ENCODE measurements around the gene CA5A. TPM values are rescaled to one million over a fixed set of nuclear protein-coding genes. Genes with fewer than 3 reads are reported as not detected.

The CA5A gene
- total and polyA plus RNA-seq, 2 of the 13 experiments (the other 11 are each of a cell fraction or from before 2014, with no cell fraction given): 66.8 to 106 TPM

- no peak for TF ChIP-seq SNAI1 (CRISPR knock-in tag; IDR thresholded peaks at IDR 0.05; ENCODE audit: borderline replicate concordance)
- TF ChIP-seq, protein P1, sequence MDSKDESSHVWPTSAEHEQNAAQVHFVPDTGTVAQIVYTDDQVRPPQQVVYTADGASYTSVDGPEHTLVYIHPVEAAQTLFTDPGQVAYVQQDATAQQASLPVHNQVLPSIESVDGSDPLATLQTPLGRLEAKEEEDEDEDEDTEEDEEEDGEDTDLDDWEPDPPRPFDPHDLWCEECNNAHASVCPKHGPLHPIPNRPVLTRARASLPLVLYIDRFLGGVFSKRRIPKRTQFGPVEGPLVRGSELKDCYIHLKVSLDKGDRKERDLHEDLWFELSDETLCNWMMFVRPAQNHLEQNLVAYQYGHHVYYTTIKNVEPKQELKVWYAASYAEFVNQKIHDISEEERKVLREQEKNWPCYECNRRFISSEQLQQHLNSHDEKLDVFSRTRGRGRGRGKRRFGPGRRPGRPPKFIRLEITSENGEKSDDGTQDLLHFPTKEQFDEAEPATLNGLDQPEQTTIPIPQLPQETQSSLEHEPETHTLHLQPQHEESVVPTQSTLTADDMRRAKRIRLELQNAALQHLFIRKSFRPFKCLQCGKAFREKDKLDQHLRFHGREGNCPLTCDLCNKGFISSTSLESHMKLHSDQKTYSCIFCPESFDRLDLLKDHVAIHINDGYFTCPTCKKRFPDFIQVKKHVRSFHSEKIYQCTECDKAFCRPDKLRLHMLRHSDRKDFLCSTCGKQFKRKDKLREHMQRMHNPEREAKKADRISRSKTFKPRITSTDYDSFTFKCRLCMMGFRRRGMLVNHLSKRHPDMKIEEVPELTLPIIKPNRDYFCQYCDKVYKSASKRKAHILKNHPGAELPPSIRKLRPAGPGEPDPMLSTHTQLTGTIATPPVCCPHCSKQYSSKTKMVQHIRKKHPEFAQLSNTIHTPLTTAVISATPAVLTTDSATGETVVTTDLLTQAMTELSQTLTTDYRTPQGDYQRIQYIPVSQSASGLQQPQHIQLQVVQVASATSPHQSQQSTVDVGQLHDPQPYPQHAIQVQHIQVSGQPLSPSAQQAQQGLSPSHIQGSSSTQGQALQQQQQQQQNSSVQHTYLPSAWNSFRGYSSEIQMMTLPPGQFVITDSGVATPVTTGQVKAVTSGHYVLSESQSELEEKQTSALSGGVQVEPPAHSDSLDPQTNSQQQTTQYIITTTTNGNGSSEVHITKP (CRISPR knock-in tag; IDR thresholded peaks at IDR 0.05; ENCODE audit: low read depth): peak; percentile 44; the same call in 1 of the 2 replicates
- peak; percentile 31; the same call in 1 of the 2 replicates for TF ChIP-seq EED (CRISPR knock-in tag; IDR thresholded peaks at IDR 0.05)
- TF ChIP-seq JARID2 (CRISPR knock-in tag; IDR thresholded peaks at IDR 0.05; ENCODE audit: insufficient replicate concordance): no peak
- TF ChIP-seq SRSF9 (IDR thresholded peaks at IDR 0.05; ENCODE audit: borderline replicate concordance, insufficient read depth, low read depth, low read length, poor library complexity, severe bottlenecking): no peak
- TF ChIP-seq ARNT2 (CRISPR knock-in tag; IDR thresholded peaks at IDR 0.05; ENCODE audit: low read depth): peak; percentile 50; the same call in 1 of the 2 replicates
- TF ChIP-seq, protein P2, sequence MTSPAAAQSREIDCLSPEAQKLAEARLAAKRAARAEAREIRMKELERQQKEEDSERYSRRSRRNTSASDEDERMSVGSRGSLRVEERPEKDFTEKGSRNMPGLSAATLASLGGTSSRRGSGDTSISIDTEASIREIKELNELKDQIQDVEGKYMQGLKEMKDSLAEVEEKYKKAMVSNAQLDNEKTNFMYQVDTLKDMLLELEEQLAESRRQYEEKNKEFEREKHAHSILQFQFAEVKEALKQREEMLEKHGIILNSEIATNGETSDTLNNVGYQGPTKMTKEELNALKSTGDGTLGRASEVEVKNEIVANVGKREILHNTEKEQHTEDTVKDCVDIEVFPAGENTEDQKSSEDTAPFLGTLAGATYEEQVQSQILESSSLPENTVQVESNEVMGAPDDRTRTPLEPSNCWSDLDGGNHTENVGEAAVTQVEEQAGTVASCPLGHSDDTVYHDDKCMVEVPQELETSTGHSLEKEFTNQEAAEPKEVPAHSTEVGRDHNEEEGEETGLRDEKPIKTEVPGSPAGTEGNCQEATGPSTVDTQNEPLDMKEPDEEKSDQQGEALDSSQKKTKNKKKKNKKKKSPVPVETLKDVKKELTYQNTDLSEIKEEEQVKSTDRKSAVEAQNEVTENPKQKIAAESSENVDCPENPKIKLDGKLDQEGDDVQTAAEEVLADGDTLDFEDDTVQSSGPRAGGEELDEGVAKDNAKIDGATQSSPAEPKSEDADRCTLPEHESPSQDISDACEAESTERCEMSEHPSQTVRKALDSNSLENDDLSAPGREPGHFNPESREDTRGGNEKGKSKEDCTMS (CRISPR knock-in tag; conservative IDR thresholded peaks at IDR 0.05): no peak
- TF ChIP-seq ZNF138 (CRISPR knock-in tag; IDR thresholded peaks at IDR 0.05; ENCODE audit: low read depth): no peak
- TF ChIP-seq, protein P3, sequence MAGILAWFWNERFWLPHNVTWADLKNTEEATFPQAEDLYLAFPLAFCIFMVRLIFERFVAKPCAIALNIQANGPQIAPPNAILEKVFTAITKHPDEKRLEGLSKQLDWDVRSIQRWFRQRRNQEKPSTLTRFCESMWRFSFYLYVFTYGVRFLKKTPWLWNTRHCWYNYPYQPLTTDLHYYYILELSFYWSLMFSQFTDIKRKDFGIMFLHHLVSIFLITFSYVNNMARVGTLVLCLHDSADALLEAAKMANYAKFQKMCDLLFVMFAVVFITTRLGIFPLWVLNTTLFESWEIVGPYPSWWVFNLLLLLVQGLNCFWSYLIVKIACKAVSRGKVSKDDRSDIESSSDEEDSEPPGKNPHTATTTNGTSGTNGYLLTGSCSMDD (CRISPR knock-in tag; IDR thresholded peaks at IDR 0.05): no peak
- TF ChIP-seq CEBPB (IDR thresholded peaks at IDR 0.05; ENCODE audit: borderline replicate concordance, low read depth, low read length): no peak
- TF ChIP-seq ZNF777 (CRISPR knock-in tag; IDR thresholded peaks at IDR 0.05): 0 out of 2 replicates have a peak, but pooled peaks have one; percentile 3
- TF ChIP-seq ZNF670 (CRISPR knock-in tag; IDR thresholded peaks at IDR 0.05; ENCODE audit: borderline replicate concordance): no peak
- 0 out of 2 replicates have a peak, but pooled peaks have one; percentile 47 for TF ChIP-seq ZNF121 (CRISPR knock-in tag; IDR thresholded peaks at IDR 0.05)
- TF ChIP-seq KDM5A (IDR thresholded peaks at IDR 0.05; ENCODE audit: borderline replicate concordance, low read length): no peak
- TF ChIP-seq, protein P4, sequence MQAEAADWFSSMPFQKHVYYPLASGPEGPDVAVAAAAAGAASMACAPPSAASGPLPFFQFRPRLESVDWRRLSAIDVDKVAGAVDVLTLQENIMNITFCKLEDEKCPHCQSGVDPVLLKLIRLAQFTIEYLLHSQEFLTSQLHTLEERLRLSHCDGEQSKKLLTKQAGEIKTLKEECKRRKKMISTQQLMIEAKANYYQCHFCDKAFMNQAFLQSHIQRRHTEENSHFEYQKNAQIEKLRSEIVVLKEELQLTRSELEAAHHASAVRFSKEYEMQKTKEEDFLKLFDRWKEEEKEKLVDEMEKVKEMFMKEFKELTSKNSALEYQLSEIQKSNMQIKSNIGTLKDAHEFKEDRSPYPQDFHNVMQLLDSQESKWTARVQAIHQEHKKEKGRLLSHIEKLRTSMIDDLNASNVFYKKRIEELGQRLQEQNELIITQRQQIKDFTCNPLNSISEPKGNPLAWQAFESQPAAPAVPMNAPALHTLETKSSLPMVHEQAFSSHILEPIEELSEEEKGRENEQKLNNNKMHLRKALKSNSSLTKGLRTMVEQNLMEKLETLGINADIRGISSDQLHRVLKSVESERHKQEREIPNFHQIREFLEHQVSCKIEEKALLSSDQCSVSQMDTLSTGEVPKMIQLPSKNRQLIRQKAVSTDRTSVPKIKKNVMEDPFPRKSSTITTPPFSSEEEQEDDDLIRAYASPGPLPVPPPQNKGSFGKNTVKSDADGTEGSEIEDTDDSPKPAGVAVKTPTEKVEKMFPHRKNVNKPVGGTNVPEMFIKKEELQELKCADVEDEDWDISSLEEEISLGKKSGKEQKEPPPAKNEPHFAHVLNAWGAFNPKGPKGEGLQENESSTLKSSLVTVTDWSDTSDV (CRISPR knock-in tag; IDR thresholded peaks at IDR 0.05): peak; percentile 39; the same call in 1 of the 2 replicates
These were observed 80.2 kb downstream of the CA5A start (continued) for GRCh38 chr16:87855852-87856715.
